ENCODE measurements around the gene IFNAR2.
"Not testable (repeated sequence)": the region's sequence is repeated elsewhere in the genome, so short reads cannot be mapped to it uniquely, and the experiment has no call there.

Gene IFNAR2

DNA sequence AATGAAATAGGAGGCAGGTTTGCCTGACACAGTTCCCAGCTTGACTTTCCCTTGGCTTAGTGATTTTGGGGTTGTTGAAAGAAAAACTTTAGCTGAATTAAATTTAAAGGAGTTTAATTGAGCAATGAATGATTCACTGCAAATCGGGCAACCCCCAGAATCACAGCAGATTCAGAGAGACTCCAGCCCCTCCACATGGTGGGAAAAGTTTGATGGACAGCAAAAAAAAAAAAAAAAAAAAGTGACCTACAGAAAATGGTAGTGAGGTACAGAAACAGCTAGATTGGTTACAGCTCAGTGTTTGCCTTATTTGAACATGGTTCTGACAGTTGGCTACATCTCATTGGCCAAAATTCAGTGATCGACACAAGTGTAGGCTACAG, 12.6 kb upstream of the IFNAR2 start:
- no peak for DNase-seq

DNA sequence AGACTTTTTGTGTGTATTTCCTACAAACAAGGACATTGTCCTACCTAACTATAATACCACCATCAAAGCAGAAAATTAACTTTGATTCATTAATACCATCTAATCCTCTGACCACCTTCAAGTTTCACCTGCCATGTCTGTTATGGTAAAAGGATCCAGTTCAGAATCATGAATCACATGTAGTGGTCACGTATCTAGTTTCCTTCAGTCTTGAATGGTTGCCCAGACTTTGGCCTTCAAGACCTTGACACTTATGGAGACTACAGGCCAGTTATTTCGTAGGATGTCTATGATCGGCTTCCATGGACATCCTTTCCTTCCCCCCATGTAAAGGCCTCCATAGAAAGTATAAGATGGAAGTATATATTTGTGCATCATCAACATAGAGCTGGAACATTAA, 10.4 kb upstream of the IFNAR2 start:
- no peak for DNase-seq

- no peak for DNase-seq
Measured at GRCh38 chr21:33219954-33220353, 9.8 kb upstream of the IFNAR2 start.

DNA sequence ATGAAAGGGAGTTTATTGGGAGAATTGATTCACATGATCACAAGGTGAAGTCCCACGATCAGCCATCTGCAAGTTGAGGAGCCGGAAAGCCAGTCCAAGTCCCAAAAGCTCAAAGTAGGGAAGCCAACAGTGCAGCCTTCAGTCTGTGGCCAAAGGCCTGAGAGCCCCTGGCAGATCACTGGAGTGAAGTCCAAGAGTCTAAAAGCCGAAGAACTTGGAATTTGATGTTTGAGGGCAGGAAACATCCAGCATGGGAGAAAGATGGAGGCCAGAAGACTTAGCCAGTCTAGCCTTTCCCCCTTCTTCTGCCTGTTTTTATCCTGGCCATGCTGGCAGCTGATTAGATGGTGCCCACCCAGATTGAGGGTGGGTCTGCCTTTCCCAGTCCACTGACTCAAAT, 4.4 kb upstream of the IFNAR2 start:
- not testable (repeated sequence) for DNase-seq

DNA sequence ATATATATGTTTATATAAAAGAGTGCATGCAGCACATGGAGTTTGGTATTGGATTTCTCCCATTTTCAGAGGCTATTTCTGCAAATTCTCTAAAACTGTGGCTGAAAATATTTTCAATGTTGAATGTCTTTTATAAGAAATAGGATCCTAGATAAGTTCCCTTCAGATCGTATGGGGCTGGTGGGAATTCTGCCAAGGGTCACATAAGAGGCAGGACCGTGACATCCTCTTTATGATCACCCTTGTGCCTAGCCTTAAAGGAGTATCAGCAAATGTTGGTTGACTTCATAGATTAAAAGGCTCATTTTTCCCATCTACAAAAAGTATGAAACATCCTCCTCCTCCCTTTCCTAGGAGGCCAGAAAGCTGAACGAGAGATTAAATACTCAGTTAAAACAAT, 1.3 kb upstream of the IFNAR2 start:
- no peak for DNase-seq

DNA sequence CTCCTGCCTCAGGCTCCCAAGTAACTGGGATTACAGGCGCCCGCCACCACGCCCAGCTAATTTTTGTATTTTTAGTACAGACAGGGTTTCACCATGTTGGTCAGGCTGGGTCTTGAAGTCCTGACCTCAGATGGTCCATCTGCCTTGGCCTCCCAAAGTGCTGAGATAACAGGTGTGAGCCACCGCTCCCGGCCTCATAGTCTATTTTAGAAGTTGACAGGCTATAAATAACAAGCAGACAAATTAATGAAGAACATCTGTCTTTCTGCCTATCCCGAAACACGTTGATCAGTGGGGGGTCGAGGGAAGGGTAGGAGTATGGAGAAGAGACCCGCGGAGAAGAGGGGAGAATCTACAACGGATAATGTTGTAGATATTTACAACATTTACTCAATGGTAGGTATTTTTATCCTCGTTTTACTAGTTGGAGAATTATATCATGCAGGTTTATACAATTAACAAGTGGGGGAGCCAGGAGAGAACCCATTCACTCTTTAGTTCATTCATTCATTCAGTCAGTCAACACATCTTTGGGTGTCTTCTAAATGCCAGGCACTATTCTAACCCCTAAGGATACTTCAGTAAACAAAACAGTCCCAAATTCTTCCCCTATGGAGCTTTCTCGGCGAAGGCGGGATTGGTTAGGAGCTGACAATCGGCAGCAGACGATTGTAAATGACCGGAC, 497 bp upstream of the IFNAR2 start:
- DNase-seq, result no peak

GRCh38 chr21:33230545-33231324, 997 bp downstream of the IFNAR2 start:
- no peak for DNase-seq

- no peak for DNase-seq
Measured at GRCh38 chr21:33231526-33231925, 1.8 kb downstream of the IFNAR2 start.

DNA sequence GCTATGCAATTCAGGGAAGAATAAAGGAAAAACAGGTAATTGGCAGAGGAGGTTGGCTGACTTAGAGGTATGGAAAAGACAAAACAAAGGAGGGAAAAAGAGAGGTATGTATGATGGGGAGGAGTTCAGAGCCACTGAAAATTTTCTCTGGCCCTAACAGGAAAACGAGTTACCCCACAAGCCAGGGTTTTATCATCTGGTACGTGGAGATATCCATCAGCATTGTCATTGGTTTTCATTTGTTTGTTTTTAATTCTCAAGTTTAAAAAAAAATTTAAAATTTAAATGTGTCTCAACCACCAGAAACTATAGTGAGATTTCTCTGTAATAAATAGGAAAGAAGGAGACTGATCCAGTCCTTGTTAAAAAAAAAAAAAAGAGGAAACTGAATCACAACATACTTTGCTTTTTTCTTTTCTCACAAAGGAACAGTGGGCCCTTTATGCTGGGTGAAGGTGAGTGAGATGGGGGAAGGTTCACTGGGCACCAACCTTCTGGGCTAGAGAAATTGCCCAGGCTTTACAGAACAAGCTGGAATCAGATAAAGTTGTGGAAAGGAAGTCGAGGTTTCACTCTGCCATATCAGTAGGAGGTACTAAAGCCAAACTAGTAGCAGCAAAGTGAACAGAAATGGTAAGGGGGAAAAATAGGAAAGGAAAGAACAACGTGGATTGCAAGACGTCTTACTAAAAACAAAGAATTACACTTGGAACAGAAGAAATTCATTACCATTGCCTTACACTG, 2.7 kb downstream of the IFNAR2 start:
- no peak for DNase-seq

- DNase-seq, result no peak
Measured at GRCh38 chr21:33234635-33235520, 5.1 kb downstream of the IFNAR2 start.

GRCh38 chr21:33236013-33236686, 6.4 kb downstream of the IFNAR2 start:
- no peak for DNase-seq

DNA sequence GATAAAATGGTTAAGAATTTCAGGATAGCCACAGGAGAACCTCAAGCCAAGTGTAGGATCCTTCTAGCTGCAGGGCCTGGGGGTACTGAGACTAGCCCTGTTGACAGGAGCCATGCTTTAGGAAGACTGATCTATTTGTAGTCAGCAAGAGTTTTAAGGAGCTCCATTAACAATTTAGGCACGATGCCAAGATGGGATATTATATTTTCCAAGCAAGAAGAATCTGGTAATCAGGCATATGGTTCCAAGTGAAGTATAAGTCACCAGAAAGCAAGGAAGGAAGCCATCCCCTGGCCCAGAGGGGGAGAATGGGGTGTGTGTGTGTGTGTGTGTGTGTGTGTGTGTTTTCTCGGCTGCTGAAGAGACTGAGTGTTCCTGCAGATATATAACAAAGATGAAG, 7.0 kb downstream of the IFNAR2 start:
- DNase-seq, result no peak

DNA sequence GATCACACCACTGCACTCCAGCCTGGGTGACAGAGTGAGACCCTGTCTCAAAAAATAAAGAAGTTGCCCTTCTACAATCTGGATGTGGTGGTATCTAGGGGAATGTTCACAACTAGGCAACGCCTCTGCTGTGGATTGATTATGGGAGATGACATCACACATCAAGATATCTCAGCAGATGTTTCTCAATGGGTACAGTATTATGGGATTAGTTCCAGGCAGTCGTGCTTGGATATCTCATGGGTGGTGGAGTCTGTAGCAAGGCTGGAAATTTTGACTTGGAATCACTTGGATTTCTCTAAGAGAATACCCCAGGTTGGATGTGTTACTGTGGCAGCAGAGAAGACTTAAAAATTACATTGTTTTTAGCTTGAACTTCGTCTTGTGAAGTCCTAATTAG, 7.7 kb downstream of the IFNAR2 start:
- DNase-seq, result no peak

DNA sequence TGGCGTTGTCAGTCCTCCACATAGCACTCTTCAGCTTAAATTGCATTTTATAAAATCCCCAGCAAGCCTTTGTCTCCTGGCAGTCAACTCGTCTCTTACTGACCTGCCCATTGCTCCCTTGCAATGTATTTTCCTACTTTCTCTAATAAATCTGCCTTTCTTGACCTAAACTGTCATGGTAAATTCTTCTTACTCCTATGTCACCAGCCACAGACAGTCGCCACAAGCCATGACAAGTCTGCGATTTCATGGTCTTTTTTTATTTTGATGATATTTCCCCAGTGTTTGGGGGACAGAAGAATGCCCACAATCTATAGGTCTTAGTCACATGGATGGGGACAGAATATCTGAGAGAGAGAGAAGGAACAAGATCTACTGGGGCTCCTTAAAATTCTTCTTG, 8.4 kb downstream of the IFNAR2 start:
- DNase-seq, result no peak

DNA sequence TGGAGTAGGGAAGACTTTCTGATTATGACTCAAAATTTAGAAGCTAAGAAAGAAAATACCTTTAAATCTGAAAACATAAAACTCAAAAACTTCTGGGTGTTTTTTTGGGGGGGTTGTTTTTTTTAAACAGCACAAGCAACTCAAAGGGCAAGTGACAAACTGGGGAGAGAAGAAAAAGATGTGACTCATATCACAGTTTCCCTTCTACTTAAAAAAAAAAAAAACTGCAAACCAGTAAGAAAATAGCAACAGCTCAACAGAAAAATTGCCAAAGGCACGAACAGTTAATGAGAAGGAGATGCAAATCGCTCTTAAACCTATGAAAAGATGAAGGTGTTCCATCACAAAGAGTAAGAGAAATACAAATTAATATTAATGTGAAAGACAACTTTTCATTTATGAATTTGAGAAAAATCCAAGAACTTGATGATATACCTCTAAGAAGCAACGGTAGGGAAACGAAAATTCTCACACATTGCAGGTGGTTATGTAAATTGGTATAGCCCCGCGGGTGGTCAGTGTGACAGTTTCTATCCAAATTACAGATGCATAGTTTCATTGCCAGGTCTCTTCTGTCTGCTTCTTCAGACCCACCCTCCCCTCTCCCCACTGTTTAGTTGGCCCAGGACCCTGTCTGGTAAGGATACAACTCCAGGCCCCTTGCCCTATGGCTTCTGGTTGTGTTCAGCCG, 9.0 kb downstream of the IFNAR2 start:
- DNase-seq, result no peak

DNA sequence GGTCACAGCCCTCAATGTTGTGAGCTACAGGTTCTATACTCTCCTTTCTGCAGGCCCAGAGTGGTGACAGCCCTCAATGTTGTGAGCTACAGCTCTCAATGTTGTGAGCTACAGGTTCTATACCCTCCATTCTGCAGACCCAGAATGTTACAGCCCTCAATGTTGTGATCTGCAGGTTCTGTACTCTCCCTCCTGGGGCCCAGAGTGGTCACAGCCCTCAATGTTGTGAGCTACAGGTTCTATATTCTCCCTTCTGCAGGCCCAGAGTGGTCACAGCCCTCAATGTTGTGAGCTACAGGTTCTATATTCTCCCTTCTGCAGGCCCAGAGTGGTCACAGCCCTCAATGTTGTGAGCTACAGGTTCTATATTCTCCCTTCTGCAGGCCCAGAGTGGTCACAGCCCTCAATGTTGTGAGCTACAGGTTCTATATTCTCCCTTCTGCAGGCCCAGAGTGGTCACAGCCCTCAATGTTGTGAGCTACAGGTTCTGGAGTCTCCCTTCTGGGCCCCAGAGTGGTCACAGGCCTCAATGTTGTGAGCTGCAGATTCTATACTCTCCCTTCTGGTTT, 9.9 kb downstream of the IFNAR2 start:
- not testable (repeated sequence) for DNase-seq

GRCh38 chr21:33240404-33240803, 10.7 kb downstream of the IFNAR2 start:
- DNase-seq, result no peak

GRCh38 chr21:33241846-33242245, 12.1 kb downstream of the IFNAR2 start:
- no peak for DNase-seq

GRCh38 chr21:33242846-33243245, 13.1 kb downstream of the IFNAR2 start:
- DNase-seq, result not testable (repeated sequence)

DNA sequence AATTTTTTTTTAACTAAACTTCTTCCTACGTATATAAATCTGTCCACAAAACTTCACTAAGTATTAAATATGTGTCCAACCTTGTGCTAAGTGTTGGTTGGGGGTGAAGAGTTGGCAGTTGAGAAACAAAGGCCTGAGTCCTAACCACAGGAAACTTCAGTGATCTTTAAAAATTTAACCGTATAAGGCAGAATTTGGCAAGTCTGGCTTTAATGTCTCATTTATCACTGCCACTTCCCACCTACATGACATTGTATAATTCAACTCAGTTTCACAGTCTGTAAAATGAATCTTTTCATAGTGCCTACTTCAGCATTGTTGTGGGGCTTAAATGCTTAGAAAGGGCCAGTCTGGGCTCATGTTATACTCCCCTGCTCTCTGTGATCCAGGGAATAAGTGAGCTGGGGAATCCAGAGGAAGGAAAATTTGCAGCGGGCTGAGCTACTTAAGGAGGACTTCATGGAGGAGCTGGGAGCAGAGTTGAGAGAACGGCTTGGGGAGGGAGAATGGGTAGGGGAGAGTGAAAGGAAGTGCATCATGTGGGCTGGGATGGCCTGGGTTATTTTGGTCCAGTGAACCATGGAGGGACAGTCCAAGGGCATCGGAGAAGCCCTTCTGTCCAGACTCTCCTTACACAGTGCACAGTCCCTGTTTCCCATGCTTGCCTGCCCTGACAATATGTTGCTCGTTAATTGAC, 14.5 kb downstream of the IFNAR2 start:
- DNase-seq, result no peak

GRCh38 chr21:33244779-33245105, 15.0 kb downstream of the IFNAR2 start:
- no peak for DNase-seq

Data from NCI-H748 treated with DMSO at 0.1 percent for 48 hours (cell line).